OCI-LY1 (cell line): ENCODE results near the gene AGBL1.

ENCODE experiments used
- H2AFZ ChIP-seq: fragments of 200-600 bp; sonication (generic), shearing (Covaris generic); 2 replicates; pipeline ENCODE4 v1.6.0; 2014; ENCODE audit warnings: antibody characterized with exemption, mild to moderate bottlenecking, low read length
- H3F3A ChIP-seq: fragments of 200-600 bp; sonication (generic), shearing (Covaris generic); 2 replicates; pipeline ENCODE4 v1.6.0; 2014; ENCODE audit warnings: mild to moderate bottlenecking, antibody characterized with exemption, low read length, moderate library complexity; ENCODE audit not compliant: insufficient read depth
- H3K27ac ChIP-seq: fragments of 200-600 bp; sonication (generic); 2 replicates; pipeline ENCODE4 v1.5.1; 2014; ENCODE audit warnings: low read length, mixed run types, mild to moderate bottlenecking, low read depth; ENCODE audit not compliant: poor library complexity, severe bottlenecking
- H3K27me3 ChIP-seq: fragments of 200-600 bp; sonication (generic); 2 replicates; pipeline ENCODE4 v1.6.0; 2014; ENCODE audit warnings: antibody characterized with exemption, mild to moderate bottlenecking, low read length, moderate library complexity; ENCODE audit not compliant: insufficient read depth
- H3K36me3 ChIP-seq: fragments of 200-600 bp; sonication (generic); 2 replicates; pipeline ENCODE4 v1.6.1; 2014; ENCODE audit warnings: mild to moderate bottlenecking, antibody characterized with exemption, low read length, moderate library complexity, mixed read lengths; ENCODE audit not compliant: insufficient read depth
- H3K4me1 ChIP-seq: fragments of 200-600 bp; sonication (generic); 2 replicates; pipeline ENCODE4 v1.5.1; 2014; ENCODE audit warnings: mild to moderate bottlenecking, low read length, moderate library complexity; ENCODE audit not compliant: insufficient read depth, severe bottlenecking
- H3K4me2 ChIP-seq: fragments of 200-600 bp; sonication (generic), shearing (Covaris generic); 2 replicates; pipeline ENCODE4 v1.6.1; 2014; ENCODE audit warnings: low read length
- H3K4me3 ChIP-seq: fragments of 200-600 bp; sonication (generic); 2 replicates; pipeline ENCODE4 v1.5.1; 2014; ENCODE audit warnings: low read length, low read depth, mild to moderate bottlenecking, mixed read lengths; ENCODE audit not compliant: poor library complexity, severe bottlenecking
- H3K79me2 ChIP-seq: fragments of 200-600 bp; shearing (Covaris generic); 2 replicates; pipeline ENCODE4 v1.6.1; 2016; ENCODE audit warnings: mixed run types, low read length, mixed read lengths; ENCODE audit not compliant: insufficient read depth
- H3K9ac ChIP-seq: fragments of 200-600 bp; sonication (generic), shearing (Covaris generic); 2 replicates; pipeline ENCODE4 v1.6.1; 2014; ENCODE audit warnings: mild to moderate bottlenecking, low read length, mixed read lengths
- H3K9me2 ChIP-seq: fragments of 200-600 bp; sonication (generic), shearing (Covaris generic); 2 replicates; pipeline ENCODE4 v1.6.1; 2014; ENCODE audit warnings: low read depth, mild to moderate bottlenecking, low read length, mixed read lengths
- H3K9me3 ChIP-seq: fragments of 200-600 bp; shearing (Covaris generic); 2 replicates; pipeline ENCODE4 v1.6.1; 2014; ENCODE audit warnings: low read length, mixed read lengths
- H4K20me1 ChIP-seq: fragments of 200-600 bp; sonication (generic), shearing (Covaris generic); 2 replicates; pipeline ENCODE4 v1.6.0; 2016; ENCODE audit warnings: mild to moderate bottlenecking, low read length; ENCODE audit not compliant: insufficient read depth
- CTCF ChIP-seq: fragments of 200-600 bp; sonication (generic), shearing (Covaris generic); IDR thresholded peaks from 2 replicates; pipeline ENCODE4 v1.5.1; 2017; ENCODE audit warnings: mild to moderate bottlenecking, antibody characterized with exemption, low read length, moderate library complexity, mixed read lengths
- EZH2 ChIP-seq: fragments of 200-600 bp; sonication (generic), shearing (Covaris generic); IDR thresholded peaks from 2 replicates; pipeline ENCODE4 v1.8.0; 2017; ENCODE audit warnings: borderline replicate concordance, mixed run types, mild to moderate bottlenecking, antibody characterized with exemption, low read length, moderate library complexity, mixed read lengths

Gene AGBL1

GRCh38 chr15:86649277-86649676 is 569.6 kb downstream of the AGBL1 start:
- no peak overlapping the region for H3K9ac ChIP-seq
- H3K27me3 ChIP-seq: no peaks in the 10 kb centered on the region
- no peak overlapping the region for H2AFZ ChIP-seq
- no peaks in the 10 kb centered on the region for H3K79me2 ChIP-seq
- H4K20me1 ChIP-seq: no peaks in the 10 kb centered on the region
- peaks cover 3% of the 10 kb centered on the region for H3K4me1 ChIP-seq
- H3K4me2 ChIP-seq: no peak overlapping the region
- H3K4me3 ChIP-seq: no peak overlapping the region
- H3K9me2 ChIP-seq: no peaks in the 10 kb centered on the region
- no peaks in the 10 kb centered on the region for H3K36me3 ChIP-seq
- H3K9me3 ChIP-seq: no peaks in the 10 kb centered on the region; the same call in 1 of the 2 replicates
- TF ChIP-seq CTCF (no peak), EZH2 (no peak)
- H3F3A ChIP-seq: no peaks in the 10 kb centered on the region
- no peak overlapping the region for H3K27ac ChIP-seq

- H3K4me3 ChIP-seq: no peak overlapping the region
- no peak for TF ChIP-seq EZH2
- TF ChIP-seq CTCF: no peak
- H3K27ac ChIP-seq: no peak overlapping the region
- peaks cover 3% of the 10 kb centered on the region for H3K4me1 ChIP-seq
- no peaks in the 10 kb centered on the region for H3K9me2 ChIP-seq
- no peaks in the 10 kb centered on the region for H3K36me3 ChIP-seq
- H2AFZ ChIP-seq: peak overlapping the region; percentile 95
- H3K27me3 ChIP-seq: no peaks in the 10 kb centered on the region
- H3K79me2 ChIP-seq: no peaks in the 10 kb centered on the region
- no peaks in the 10 kb centered on the region for H4K20me1 ChIP-seq
- no peaks in the 10 kb centered on the region; the same call in 1 of the 2 replicates for H3K9me3 ChIP-seq
- no peak overlapping the region for H3K4me2 ChIP-seq
- no peak overlapping the region for H3K9ac ChIP-seq
- no peaks in the 10 kb centered on the region for H3F3A ChIP-seq
These were observed 570.4 kb downstream of the AGBL1 start for GRCh38 chr15:86650094-86650493.

- no peaks in the 10 kb centered on the region for H3K9me2 ChIP-seq
- H3K9ac ChIP-seq: no peak overlapping the region
- no peak overlapping the region for H3K4me3 ChIP-seq
- TF ChIP-seq CTCF (no peak), EZH2 (no peak)
- H3K4me2 ChIP-seq: no peak overlapping the region
- H2AFZ ChIP-seq: no peak overlapping the region
- H3K79me2 ChIP-seq: no peaks in the 10 kb centered on the region
- no peaks in the 10 kb centered on the region for H4K20me1 ChIP-seq
- peaks cover 3% of the 10 kb centered on the region for H3K4me1 ChIP-seq
- no peaks in the 10 kb centered on the region for H3K27me3 ChIP-seq
- no peaks in the 10 kb centered on the region for H3F3A ChIP-seq
- no peaks in the 10 kb centered on the region for H3K36me3 ChIP-seq
- no peaks in the 10 kb centered on the region; the same call in 1 of the 2 replicates for H3K9me3 ChIP-seq
- no peak overlapping the region for H3K27ac ChIP-seq
These were observed 573.9 kb downstream of the AGBL1 start for GRCh38 chr15:86653344-86654197.
